ENCODE results near the gene MAPK8.

- TF ChIP-seq CTCF (IDR thresholded peaks at IDR 0.05; ENCODE audit: low read depth, low read length) (no peak), POLR2A (IDR thresholded peaks at IDR 0.05; ENCODE audit: extremely low read depth, insufficient read length) (no peak), MAX (IDR thresholded peaks at IDR 0.05; ENCODE audit: low read depth, low read length) (no peak), MYC (IDR thresholded peaks at IDR 0.05; ENCODE audit: low read depth, low read length) (no peak)
Observed at GRCh38 chr10:48290286-48290685, 16.2 kb upstream of the MAPK8 start.
